ENCODE data around the gene MOCS1. TPM values are rescaled to one million over a fixed set of nuclear protein-coding genes. Genes with fewer than 3 reads are reported as not detected.
A peak's percentile ranks its signal among the peaks of the same experiment; 100 is the strongest.

MOCS1 gene
- total and polyA plus RNA-seq, 2 donors (not counting 1 experiment from before 2014, with no cell fraction given): 11.6 to 21.8 TPM

DNA sequence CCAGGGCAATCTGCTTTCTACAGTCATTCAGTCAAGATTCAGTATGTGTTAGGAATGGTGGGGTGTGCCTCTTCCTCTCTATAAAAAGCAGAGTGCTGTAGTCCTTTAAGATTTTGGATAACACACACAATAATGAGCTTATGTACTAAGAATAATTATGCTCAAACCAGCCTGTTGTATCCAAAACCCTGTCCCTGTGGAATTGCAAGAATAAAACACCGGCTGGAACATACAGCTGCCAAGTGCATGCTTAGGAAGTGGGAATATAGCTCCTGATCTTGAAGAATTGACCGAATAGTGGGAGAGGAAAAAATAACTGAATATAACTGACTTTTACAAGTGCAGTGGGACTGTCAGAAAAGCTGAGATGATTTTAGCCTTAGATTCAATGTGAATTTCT, 979 bp upstream of the MOCS1 start:
- Histone ChIP-seq H3K36me3 (ENCODE audit: control insufficient read depth, insufficient read depth, low read length) (no peaks in the 10 kb centered on the region), H3K79me2 (ENCODE audit: control insufficient read depth, insufficient read depth, low read length) (peaks cover 2% of the 10 kb centered on the region), H3K9me3 (ENCODE audit: control insufficient read depth, insufficient read depth, low read depth, low read length) (no peaks in the 10 kb centered on the region), H3K27ac (ENCODE audit: insufficient read depth, low read length) (no peak overlapping the region), H2AFZ (ENCODE audit: low read length) (no peak overlapping the region), H3K9ac (ENCODE audit: insufficient read depth, low read length) (no peak overlapping the region), H3K4me1 (ENCODE audit: control insufficient read depth, extremely low read depth, insufficient read depth, low read length) (peaks cover 8% of the 10 kb centered on the region), H4K20me1 (ENCODE audit: control insufficient read depth, extremely low read depth, insufficient read depth, low read length) (no peaks in the 10 kb centered on the region), H3K4me3 (replicated peaks in 1 of 4; ENCODE audit: control extremely low read depth in 1 of 4, insufficient read depth in 1 of 4, low read depth in 3 of 4, low read length in 4 of 4) (no peak overlapping the region), H3K4me2 (ENCODE audit: extremely low read depth, insufficient read depth, low read length) (no peak overlapping the region), H3K27me3 (ENCODE audit: control insufficient read depth, insufficient read depth, low read length) (no peaks in the 10 kb centered on the region)
- no peak for DNase-seq (ENCODE audit: low read depth in 2 of 2)
- TF ChIP-seq, protein P1, sequence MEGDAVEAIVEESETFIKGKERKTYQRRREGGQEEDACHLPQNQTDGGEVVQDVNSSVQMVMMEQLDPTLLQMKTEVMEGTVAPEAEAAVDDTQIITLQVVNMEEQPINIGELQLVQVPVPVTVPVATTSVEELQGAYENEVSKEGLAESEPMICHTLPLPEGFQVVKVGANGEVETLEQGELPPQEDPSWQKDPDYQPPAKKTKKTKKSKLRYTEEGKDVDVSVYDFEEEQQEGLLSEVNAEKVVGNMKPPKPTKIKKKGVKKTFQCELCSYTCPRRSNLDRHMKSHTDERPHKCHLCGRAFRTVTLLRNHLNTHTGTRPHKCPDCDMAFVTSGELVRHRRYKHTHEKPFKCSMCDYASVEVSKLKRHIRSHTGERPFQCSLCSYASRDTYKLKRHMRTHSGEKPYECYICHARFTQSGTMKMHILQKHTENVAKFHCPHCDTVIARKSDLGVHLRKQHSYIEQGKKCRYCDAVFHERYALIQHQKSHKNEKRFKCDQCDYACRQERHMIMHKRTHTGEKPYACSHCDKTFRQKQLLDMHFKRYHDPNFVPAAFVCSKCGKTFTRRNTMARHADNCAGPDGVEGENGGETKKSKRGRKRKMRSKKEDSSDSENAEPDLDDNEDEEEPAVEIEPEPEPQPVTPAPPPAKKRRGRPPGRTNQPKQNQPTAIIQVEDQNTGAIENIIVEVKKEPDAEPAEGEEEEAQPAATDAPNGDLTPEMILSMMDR (conservative IDR thresholded peaks at IDR 0.05 in 1 of 2, IDR thresholded peaks at IDR 0.05 in 1 of 2; ENCODE audit: low read depth in 1 of 2, low read length in 2 of 2): no peak
- no peak for TF ChIP-seq EZH2 (IDR thresholded peaks at IDR 0.05; ENCODE audit: low read length, missing control alignments)

- Histone ChIP-seq H3K27ac (ENCODE audit: insufficient read depth, low read length) (no peak overlapping the region), H3K27me3 (ENCODE audit: control insufficient read depth, insufficient read depth, low read length) (no peaks in the 10 kb centered on the region), H3K79me2 (ENCODE audit: control insufficient read depth, insufficient read depth, low read length) (peaks cover 2% of the 10 kb centered on the region), H2AFZ (ENCODE audit: low read length) (peak overlapping the region; percentile 76), H3K9me3 (ENCODE audit: control insufficient read depth, insufficient read depth, low read depth, low read length) (no peaks in the 10 kb centered on the region), H4K20me1 (ENCODE audit: control insufficient read depth, extremely low read depth, insufficient read depth, low read length) (no peaks in the 10 kb centered on the region), H3K36me3 (ENCODE audit: control insufficient read depth, insufficient read depth, low read length) (no peaks in the 10 kb centered on the region), H3K4me1 (ENCODE audit: control insufficient read depth, extremely low read depth, insufficient read depth, low read length) (peaks cover 8% of the 10 kb centered on the region), H3K4me2 (ENCODE audit: extremely low read depth, insufficient read depth, low read length) (peak overlapping the region; percentile 88), H3K4me3 (replicated peaks in 1 of 4; ENCODE audit: control extremely low read depth in 1 of 4, insufficient read depth in 1 of 4, low read depth in 3 of 4, low read length in 4 of 4) (peak overlapping the region; percentile 70 to 88 (median 84)), H3K9ac (ENCODE audit: insufficient read depth, low read length) (peak overlapping the region; percentile 68)
- TF ChIP-seq, protein P1 (conservative IDR thresholded peaks at IDR 0.05 in 1 of 2, IDR thresholded peaks at IDR 0.05 in 1 of 2; ENCODE audit: low read depth in 1 of 2, low read length in 2 of 2): no peak
- TF ChIP-seq EZH2 (IDR thresholded peaks at IDR 0.05; ENCODE audit: low read length, missing control alignments): no peak
- DNase-seq (ENCODE audit: low read depth in 2 of 2): no peak
Measured at GRCh38 chr6:39933669-39934130, 562 bp downstream of the MOCS1 start.

- peaks cover 8% of the 10 kb centered on the region for H3K4me1 ChIP-seq (ENCODE audit: control insufficient read depth, extremely low read depth, insufficient read depth, low read length)
- no peaks in the 10 kb centered on the region for H3K27me3 ChIP-seq (ENCODE audit: control insufficient read depth, insufficient read depth, low read length)
- peaks cover 2% of the 10 kb centered on the region for H3K79me2 ChIP-seq (ENCODE audit: control insufficient read depth, insufficient read depth, low read length)
- H2AFZ ChIP-seq (ENCODE audit: low read length): no peak overlapping the region
- no peak overlapping the region for H3K27ac ChIP-seq (ENCODE audit: insufficient read depth, low read length)
- H3K9ac ChIP-seq (ENCODE audit: insufficient read depth, low read length): no peak overlapping the region
- no peak for DNase-seq (ENCODE audit: low read depth in 2 of 2)
- no peak overlapping the region for H3K4me2 ChIP-seq (ENCODE audit: extremely low read depth, insufficient read depth, low read length)
- H3K4me3 ChIP-seq (replicated peaks in 1 of 4; ENCODE audit: control extremely low read depth in 1 of 4, insufficient read depth in 1 of 4, low read depth in 3 of 4, low read length in 4 of 4): peak overlapping the region in 1 of 4 experiments; percentile 86
- no peaks in the 10 kb centered on the region for H3K9me3 ChIP-seq (ENCODE audit: control insufficient read depth, insufficient read depth, low read depth, low read length)
- H4K20me1 ChIP-seq (ENCODE audit: control insufficient read depth, extremely low read depth, insufficient read depth, low read length): no peaks in the 10 kb centered on the region
- TF ChIP-seq, protein P1 (conservative IDR thresholded peaks at IDR 0.05 in 1 of 2, IDR thresholded peaks at IDR 0.05 in 1 of 2; ENCODE audit: low read depth in 1 of 2, low read length in 2 of 2): no peak
- H3K36me3 ChIP-seq (ENCODE audit: control insufficient read depth, insufficient read depth, low read length): no peaks in the 10 kb centered on the region
Measured at GRCh38 chr6:39932386-39932910, 1.8 kb downstream of the MOCS1 start.
